NB4 (cell line): ENCODE data around the gene MIEN1.
A peak's percentile ranks its signal among the peaks of the same experiment; 100 is the strongest.

Source experiments
- DNase-seq: peaks from one replicate; pipeline ENCODE4 v3.0.0; 2010; ENCODE audit warnings: low read depth
- H3K4me3 ChIP-seq: one replicate; pipeline ENCODE4 v1.5.1; 2011; ENCODE audit warnings: mild to moderate bottlenecking, low read depth, low read length, moderate library complexity
- CTCF ChIP-seq: IDR thresholded peaks from one replicate; pipeline ENCODE4 v1.5.1; 2012; ENCODE audit warnings: low read depth, low read length
- MAX ChIP-seq: IDR thresholded peaks from 2 replicates; pipeline ENCODE4 v1.6.1; 2011; ENCODE audit warnings: low read depth, low read length
- MYC ChIP-seq: IDR thresholded peaks from 2 replicates; pipeline ENCODE4 v1.6.1; 2011; ENCODE audit warnings: low read depth, low read length
- POLR2A ChIP-seq: IDR thresholded peaks from 2 replicates; pipeline ENCODE4 v1.6.1; 2011; ENCODE audit warnings: mild to moderate bottlenecking; ENCODE audit not compliant: insufficient read length; ENCODE audit errors: extremely low read depth

Gene MIEN1

GRCh38 chr17:39755554-39756379 lies 25.4 kb upstream of the MIEN1 start:
- DNase-seq, result peak; percentile 38
- H3K4me3 ChIP-seq, result no peak overlapping the region

GRCh38 chr17:39754958-39755553 lies 24.7 kb upstream of the MIEN1 start:
- H3K4me3 ChIP-seq, result peak overlapping the region; percentile 53
- peak; percentile 39 for DNase-seq
- TF ChIP-seq MYC (no peak), POLR2A (no peak), CTCF (no peak), MAX (no peak)

More at GRCh38 chr17:39755554-39756379, 25.4 kb upstream of the MIEN1 start:
- no peak for TF ChIP-seq CTCF
- TF ChIP-seq MAX, result no peak
- no peak for TF ChIP-seq MYC
- TF ChIP-seq POLR2A, result no peak

- peak; percentile 98 for DNase-seq
- peak overlapping the region; percentile 53 for H3K4me3 ChIP-seq
- TF ChIP-seq MAX (no peak; the same call in 1 of the 2 replicates), POLR2A (peak; percentile 55), CTCF (peak; percentile 45)
These were observed 24.0 kb upstream of the MIEN1 start for GRCh38 chr17:39754161-39754957.

- peak overlapping the region; percentile 43 for H3K4me3 ChIP-seq
- peak; percentile 93 for DNase-seq
- no peak for TF ChIP-seq CTCF
- TF ChIP-seq MAX, result no peak
- TF ChIP-seq POLR2A, result no peak
- TF ChIP-seq MYC, result no peak
These were observed 23.3 kb upstream of the MIEN1 start for GRCh38 chr17:39753514-39754160.

- peak; percentile 54 for DNase-seq
- TF ChIP-seq MAX, result no peak
- no peak for TF ChIP-seq MYC
- no peak for TF ChIP-seq CTCF
- TF ChIP-seq POLR2A, result no peak
- no peak overlapping the region for H3K4me3 ChIP-seq
These were observed 22.0 kb upstream of the MIEN1 start for GRCh38 chr17:39752241-39752881.
